NCI-H524 (cell line): ENCODE data around the gene PLS1.
"Not testable (repeated sequence)": the region's sequence is repeated elsewhere in the genome, so short reads cannot be mapped to it uniquely, and the experiment has no call there.

Experiments used
- DNase-seq, 2 experiments: peaks; one replicate each; lab custom pipeline; 2025; lab: John Stamatoyannopoulos, UW

Gene PLS1, protein sequence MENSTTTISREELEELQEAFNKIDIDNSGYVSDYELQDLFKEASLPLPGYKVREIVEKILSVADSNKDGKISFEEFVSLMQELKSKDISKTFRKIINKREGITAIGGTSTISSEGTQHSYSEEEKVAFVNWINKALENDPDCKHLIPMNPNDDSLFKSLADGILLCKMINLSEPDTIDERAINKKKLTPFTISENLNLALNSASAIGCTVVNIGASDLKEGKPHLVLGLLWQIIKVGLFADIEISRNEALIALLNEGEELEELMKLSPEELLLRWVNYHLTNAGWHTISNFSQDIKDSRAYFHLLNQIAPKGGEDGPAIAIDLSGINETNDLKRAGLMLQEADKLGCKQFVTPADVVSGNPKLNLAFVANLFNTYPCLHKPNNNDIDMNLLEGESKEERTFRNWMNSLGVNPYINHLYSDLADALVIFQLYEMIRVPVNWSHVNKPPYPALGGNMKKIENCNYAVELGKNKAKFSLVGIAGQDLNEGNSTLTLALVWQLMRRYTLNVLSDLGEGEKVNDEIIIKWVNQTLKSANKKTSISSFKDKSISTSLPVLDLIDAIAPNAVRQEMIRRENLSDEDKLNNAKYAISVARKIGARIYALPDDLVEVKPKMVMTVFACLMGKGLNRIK

GRCh38 chr3:142595951-142596725, at the start of gene PLS1:
Gene PLS1 (plus strand): TSS chr3:142596393. CDS start chr3:142664238, 67,845 bp downstream.
- DNase-seq = peak; percentile 97

DNA sequence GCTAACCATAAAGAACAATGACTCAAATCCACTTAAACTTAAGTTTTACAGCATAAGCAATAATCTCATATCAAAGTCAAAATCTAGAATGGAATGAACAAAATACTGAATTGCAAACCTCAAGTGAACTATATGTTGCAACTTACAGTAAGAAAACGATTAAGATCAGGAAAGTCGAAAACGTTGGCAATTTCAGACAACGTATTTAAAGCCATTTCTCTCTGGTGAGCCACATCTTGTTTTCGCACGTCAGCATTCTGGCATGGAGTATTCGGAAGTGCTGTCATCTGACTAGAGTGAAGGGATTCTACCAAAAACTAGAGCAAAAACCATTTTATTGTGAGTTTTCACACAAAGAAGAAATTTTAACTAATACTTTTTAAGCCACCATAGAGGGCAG, 46.2 kb upstream of the PLS1 start:
- DNase-seq = no peak

GRCh38 chr3:142552579-142552978, 43.6 kb upstream of the PLS1 start:
- DNase-seq = not testable (repeated sequence)

DNA sequence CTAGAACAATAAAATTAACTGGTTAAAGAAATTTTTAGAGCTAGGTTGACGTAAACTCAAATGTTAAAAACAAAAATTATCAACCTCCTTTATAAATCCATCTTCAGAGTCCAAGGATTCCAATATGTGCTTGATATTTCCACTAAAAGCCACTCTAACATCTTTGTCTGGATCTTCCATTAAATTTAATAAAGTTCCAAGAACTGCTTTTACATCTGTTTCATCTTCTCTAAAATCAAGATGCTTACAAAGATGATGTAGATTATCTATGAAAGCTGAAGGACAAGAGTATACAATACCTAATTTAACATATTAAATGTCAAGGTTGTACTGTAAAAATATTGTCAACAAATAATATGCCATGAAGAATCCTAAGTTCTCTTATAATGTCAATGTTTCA, 42.5 kb upstream of the PLS1 start:
- DNase-seq = no peak

DNA sequence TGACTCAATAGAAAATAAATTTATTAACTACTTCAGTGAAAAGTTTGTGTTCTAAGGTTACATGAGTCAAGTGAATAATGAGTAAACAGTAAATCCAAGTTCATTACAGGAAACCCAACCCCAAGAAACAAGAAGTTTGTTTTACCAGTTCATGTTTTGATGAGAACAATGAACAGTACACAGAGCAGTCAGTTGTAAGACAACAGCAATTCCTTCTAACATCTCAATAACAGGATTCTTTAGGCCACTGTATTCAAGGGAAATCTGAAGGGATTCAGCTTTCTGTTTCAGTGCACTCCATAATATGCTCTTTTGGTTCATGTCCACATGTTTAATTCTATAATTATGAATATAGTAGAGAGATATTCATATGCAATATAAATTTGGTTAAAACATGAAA, 36.1 kb upstream of the PLS1 start:
- DNase-seq = no peak

DNA sequence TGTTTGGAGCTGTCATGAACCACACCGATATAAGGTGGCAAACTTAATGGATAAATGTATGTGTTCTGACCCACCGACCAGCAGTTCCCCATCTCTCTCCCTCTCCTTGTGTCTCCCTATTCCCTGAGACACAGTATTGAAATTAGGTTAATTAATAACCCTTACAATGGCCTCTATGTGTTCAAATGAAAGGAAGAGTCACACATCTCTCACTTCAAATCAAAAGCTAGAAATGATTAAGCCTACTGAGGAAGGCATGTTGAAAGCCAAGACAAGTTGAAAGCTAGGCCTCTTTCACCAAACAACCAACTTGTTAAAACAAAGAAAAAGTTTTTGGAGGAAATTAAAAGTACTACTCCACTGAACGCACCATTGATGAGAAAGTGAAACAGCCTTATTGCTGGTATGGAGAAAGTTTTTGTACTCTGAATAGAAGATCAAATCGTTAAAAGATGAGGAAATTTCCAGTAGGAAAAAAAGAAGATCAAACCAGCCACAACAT, 32.6 kb upstream of the PLS1 start:
- no peak for DNase-seq

DNA sequence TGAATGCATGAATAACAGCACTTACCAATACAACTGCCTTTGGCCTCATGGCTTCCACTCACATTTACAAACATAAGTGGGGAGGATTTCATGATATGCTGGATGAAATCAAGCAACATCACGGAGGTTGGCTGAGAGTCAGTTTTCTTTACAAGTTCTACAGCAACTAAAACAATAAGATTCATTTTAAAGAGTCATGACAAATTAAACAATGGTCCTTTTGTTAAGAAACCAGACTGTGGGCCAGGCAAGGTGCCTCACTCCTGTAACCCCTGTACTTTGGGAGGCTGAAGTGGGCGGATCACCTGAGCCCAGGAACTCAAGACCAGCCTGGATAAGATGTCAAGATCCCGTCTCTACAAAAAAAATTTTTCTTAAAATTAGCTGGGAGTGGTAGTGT, 30.1 kb upstream of the PLS1 start:
- DNase-seq = peak; percentile 70 to 82

- no peak for DNase-seq
Measured at GRCh38 chr3:142568393-142569017, 27.7 kb upstream of the PLS1 start.

DNA sequence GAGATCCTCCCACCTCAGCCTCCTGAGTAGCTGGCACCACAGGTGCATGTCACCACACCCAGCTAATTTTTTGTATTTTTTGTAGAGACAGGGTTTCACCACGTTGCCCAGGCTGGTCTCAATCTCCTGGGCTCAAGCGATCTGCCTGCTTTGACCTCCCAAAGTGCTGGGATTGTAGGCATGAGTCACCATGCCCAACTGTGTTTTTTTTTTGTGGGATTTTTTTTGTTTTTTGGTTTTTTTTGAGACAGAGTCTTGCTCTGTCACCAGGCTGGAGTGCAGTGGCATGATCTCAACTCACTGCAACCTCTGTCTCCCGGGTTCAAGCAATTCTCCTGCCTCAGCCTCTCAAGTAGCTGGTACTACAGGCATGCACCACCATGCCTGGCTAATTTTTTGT, 26.8 kb upstream of the PLS1 start:
- not testable (repeated sequence) for DNase-seq

DNA sequence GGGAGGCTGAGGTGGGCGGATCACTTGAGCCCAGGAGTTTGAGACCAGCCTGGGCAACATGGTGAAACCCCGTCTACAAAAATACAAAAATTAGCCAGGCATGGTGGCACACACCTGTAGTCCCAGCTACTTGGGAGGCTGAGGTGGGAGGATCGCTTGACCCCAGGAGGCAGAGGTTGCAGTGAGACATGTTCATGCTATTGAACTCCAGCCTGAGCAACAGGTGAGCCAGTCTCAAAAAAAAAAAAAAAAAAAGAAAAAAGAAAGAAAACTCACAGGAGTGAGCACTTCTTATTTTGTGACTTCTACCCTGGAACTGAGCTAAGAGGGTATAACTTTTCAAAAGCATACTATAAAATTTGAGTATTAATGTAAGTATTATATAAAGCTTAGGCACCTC, 22.0 kb upstream of the PLS1 start:
- not testable (repeated sequence) for DNase-seq

GRCh38 chr3:142574665-142575064, 21.5 kb upstream of the PLS1 start:
- no peak for DNase-seq

- no peak for DNase-seq
Measured at GRCh38 chr3:142576792-142577191, 19.4 kb upstream of the PLS1 start.

DNA sequence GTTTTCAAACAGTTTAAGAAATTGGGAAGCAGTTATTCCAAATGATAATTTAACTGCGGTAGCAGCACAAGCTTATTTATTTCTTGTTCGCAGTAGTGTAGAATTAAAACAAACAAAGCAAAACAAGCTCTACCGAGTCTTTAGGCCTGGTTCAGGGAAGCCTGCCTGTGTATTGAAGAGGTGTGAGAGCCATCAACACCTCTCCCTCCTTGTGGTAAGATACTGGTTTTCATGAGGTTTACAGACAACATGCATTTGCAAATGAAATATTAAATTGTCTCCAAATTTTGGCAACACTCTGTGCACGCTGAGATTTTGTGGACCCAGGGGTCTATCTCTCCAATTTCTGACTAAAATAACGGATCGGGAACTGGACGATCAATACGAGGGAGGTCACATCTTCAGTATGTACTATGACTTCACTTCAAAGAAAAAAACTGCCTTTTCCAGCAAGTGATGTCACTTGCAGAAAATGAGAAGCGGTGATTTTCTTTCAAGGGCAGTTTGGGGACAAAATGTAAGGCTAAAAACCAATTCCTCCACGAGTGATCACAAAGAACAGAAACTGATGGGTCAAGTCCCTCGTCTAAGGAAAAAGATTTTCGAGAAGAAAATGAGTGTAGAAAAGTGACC, 18.4 kb upstream of the PLS1 start:
- peak in 1 of 2 experiments; percentile 15 for DNase-seq

DNA sequence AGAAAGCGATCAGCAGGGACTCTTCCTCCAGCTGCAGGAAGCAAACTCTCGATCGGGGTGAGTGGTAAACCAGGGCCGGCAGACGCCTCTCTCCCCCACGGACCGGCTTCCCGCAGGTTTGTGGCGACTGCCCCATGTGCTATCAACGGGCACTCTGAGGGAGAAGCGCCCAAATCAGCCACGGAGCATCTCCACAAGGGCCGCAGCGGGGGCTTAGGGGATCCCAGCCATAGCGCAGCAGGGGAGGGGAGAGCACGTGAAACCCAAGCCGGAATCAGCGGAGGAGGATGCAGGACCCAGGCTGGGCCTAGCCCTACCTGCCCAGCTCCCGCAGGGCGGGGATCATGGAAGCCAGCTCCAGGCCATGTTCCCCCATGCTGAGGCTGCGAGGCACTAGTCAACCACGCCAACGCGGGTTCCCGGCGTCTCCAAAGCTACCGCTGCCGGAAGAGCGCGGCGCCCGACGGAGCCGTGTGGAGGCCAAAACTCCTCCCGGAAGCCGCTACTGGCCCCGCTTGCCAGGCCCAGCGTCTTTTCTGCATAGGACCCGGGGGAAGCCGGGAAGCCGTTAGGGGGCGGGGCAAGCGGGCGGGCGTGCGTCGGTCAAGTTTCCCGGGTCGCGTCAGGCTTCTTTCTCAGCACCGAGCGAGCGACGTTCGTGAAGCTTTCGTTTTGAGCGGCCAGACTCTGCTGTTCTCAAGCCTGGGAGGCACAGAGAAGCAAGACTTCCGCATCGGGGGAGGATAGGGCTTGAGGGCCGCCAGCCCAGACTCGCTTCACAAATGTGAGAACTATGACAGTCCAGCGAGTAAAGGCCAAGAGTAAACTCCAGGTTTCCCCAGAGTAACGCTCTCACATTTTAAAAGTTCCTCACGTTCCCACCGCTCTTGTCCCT, 17.6 kb upstream of the PLS1 start, which contains the start of gene ATR:
TSS of gene ATR (minus strand) at position 405 of the 895 bp plus-strand sequence. CDS start at position 376, 29 bp downstream.
- peak; percentile 95 to 97 for DNase-seq

- DNase-seq = no peak
Measured at GRCh38 chr3:142580061-142580423, 16.2 kb upstream of the PLS1 start.

DNA sequence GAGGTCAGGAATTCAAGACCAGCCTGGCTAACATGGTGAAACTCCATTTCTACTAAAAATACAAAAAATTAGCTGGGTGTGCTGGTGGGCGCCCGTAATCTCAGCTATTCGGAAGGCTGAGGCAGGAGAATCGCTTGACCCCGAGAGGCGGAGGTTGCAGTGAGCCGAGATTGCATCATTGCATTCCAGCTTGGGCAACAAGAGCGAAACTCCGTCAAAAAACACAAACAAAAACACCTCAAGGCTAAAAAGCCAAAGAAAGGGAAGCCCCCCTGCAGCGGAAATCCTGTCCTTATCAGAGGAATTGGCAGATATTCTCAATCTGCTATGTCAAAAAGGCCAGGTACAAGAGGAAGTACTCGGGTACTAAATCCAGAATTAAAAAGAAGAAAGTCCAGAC, 15.1 kb upstream of the PLS1 start:
- not testable (repeated sequence) for DNase-seq

GRCh38 chr3:142586803-142587406, 9.3 kb upstream of the PLS1 start:
- peak; percentile 72 to 75 for DNase-seq

- DNase-seq = no peak
Measured at GRCh38 chr3:142588703-142589102, 7.5 kb upstream of the PLS1 start.

DNA sequence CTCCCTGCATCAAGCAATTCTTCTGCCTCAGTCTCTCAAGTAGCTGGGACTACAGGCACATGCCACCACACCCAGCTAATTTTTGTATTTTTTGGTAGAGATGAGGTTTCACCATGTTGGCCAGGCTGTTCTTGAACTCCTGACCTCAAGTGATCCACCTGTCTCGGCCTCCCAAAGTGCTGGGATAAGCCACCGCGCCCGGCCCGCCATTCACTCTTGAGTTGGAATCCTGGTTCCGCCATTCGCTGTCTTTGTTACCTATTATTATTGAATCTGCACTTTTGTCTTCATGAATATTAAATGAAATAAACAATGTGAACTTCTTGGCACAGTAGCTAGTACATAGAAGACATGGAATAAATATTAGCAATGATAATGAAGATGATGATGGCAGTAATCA, 3.9 kb upstream of the PLS1 start:
- DNase-seq = not testable (repeated sequence)

DNA sequence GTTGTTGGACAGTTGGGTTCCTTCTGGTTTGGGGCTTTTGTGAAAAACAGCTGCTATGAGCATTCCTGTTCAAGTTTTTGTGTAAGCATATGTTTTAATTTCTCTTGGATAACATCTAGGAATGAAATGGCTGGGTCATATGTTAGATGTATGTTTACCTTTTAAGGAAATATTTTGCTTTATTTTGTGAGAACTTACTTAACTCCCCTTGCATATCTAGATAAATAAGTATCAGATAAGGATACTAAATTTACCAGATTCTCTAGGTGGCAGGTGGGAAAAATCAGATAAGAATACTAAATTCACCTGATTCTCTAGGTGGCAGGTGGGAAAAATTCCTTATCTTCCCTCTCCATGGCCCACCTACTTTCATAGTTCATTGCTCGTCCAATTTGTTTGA, 1.1 kb upstream of the PLS1 start:
- DNase-seq = no peak
